Neuronal stem cell (in vitro differentiated cells): ENCODE results near the gene MAB21L4.

Experiments used
- DNase-seq: peaks from one replicate; pipeline ENCODE4 v3.0.0-alpha.2; 2013; ENCODE audit warnings: low spot score
- H2AFZ ChIP-seq: one replicate; pipeline ENCODE4 v1.6.1; 2013; ENCODE audit warnings: mild to moderate bottlenecking, low read length, inconsistent platforms
- H2AK5ac ChIP-seq: 2 replicates; pipeline ENCODE4 v1.6.1; 2013; ENCODE audit warnings: low read depth, mild to moderate bottlenecking, inconsistent platforms, low read length, moderate library complexity, mixed read lengths
- H2BK120ac ChIP-seq: 2 replicates; pipeline ENCODE4 v1.6.1; 2013; ENCODE audit warnings: low read depth, mild to moderate bottlenecking, inconsistent platforms, low read length, moderate library complexity, mixed read lengths
- H2BK12ac ChIP-seq: one replicate; pipeline ENCODE4 v1.6.1; 2013; ENCODE audit warnings: low read length, inconsistent platforms
- H2BK15ac ChIP-seq: 2 replicates; pipeline ENCODE4 v1.6.1; 2013; ENCODE audit warnings: mild to moderate bottlenecking, low read length, inconsistent platforms, mixed read lengths
- H2BK5ac ChIP-seq: one replicate; pipeline ENCODE4 v1.6.1; 2013; ENCODE audit warnings: inconsistent platforms, mild to moderate bottlenecking, low read length, moderate library complexity
- H3K14ac ChIP-seq: one replicate; pipeline ENCODE4 v1.6.1; 2013; ENCODE audit warnings: low read length, inconsistent platforms
- H3K18ac ChIP-seq: 2 replicates; pipeline ENCODE4 v1.6.1; 2013; ENCODE audit warnings: low read length, inconsistent platforms
- H3K23ac ChIP-seq: 2 replicates; pipeline ENCODE4 v1.6.1; 2013; ENCODE audit warnings: low read depth, mild to moderate bottlenecking, mixed read lengths, low read length, inconsistent platforms; ENCODE audit not compliant: poor library complexity
- H3K27ac ChIP-seq: replicated peaks from 3 replicates; pipeline ENCODE4 v1.5.1; 2013; ENCODE audit warnings: low read length, inconsistent platforms
- H3K27me3 ChIP-seq, 3 experiments: 2 replicates each; pipeline ENCODE4 v1.6.1; 2013; ENCODE audit warnings: low read length in 3 of 3, mild to moderate bottlenecking in 2 of 3, inconsistent platforms in 1 of 3, low read depth in 1 of 3, mixed read lengths in 1 of 3, moderate library complexity in 1 of 3; ENCODE audit not compliant: control insufficient read depth in 3 of 3, insufficient read depth in 3 of 3
- H3K36me3 ChIP-seq, 2 donors: replicated peaks in 1 of 2; 2 replicates each; pipeline ENCODE4 v1.6.1; 2013; ENCODE audit warnings: low read length in 2 of 2; ENCODE audit not compliant: control insufficient read depth in 2 of 2, insufficient read depth in 2 of 2
- H3K4ac ChIP-seq: 2 replicates; pipeline ENCODE4 v1.6.1; 2013; ENCODE audit warnings: inconsistent platforms, mild to moderate bottlenecking, low read length, moderate library complexity
- H3K4me1 ChIP-seq, 2 donors: 1 replicate in 1 of 2; 2 replicates in 1 of 2; pipeline ENCODE4 v1.6.1; 2013; ENCODE audit warnings: low read length in 2 of 2, low read depth in 1 of 2; ENCODE audit not compliant: control insufficient read depth in 2 of 2, insufficient read depth in 1 of 2
- H3K4me2 ChIP-seq: one replicate; pipeline ENCODE4 v1.6.1; 2013; ENCODE audit warnings: mild to moderate bottlenecking, low read length, inconsistent platforms; ENCODE audit not compliant: insufficient read depth, poor library complexity, severe bottlenecking
- H3K4me3 ChIP-seq, 2 donors: 2 replicates each; pipeline ENCODE4 v1.5.1; 2013; ENCODE audit warnings: low read length in 2 of 2, mild to moderate bottlenecking in 2 of 2, inconsistent platforms in 1 of 2, moderate library complexity in 1 of 2
- H3K79me1 ChIP-seq: one replicate; pipeline ENCODE4 v1.6.1; 2013; ENCODE audit warnings: low read depth, mild to moderate bottlenecking, inconsistent platforms, low read length, moderate library complexity
- H3K9ac ChIP-seq: one replicate; pipeline ENCODE4 v1.6.1; 2013; ENCODE audit warnings: mild to moderate bottlenecking, low read depth, low read length, inconsistent platforms; ENCODE audit not compliant: poor library complexity
- H3K9me3 ChIP-seq, 2 donors: replicated peaks in 1 of 2; 2 replicates each; pipeline versions ENCODE3 to v1.6.1; 2013; ENCODE audit warnings: low read length in 2 of 2, mild to moderate bottlenecking in 2 of 2, inconsistent platforms in 1 of 2, low read depth in 1 of 2, mixed read lengths in 1 of 2, moderate library complexity in 1 of 2; ENCODE audit not compliant: control insufficient read depth in 2 of 2, insufficient read depth in 1 of 2
- H4K8ac ChIP-seq: one replicate; pipeline ENCODE4 v1.6.1; 2013; ENCODE audit warnings: low read depth, mild to moderate bottlenecking, inconsistent platforms, low read length, moderate library complexity
- H4K91ac ChIP-seq: one replicate; pipeline ENCODE4 v1.6.1; 2013; ENCODE audit warnings: low read length, low read depth, mild to moderate bottlenecking, inconsistent platforms; ENCODE audit not compliant: poor library complexity
- WGBS, 2 donors: extraction: QIAGEN DNeasy Blood & Tissue Kit; methylation state at CpG; one replicate each; pipeline ENCODE4 v1.1.7; 2013; ENCODE audit warnings: missing lambda C conversion rate in 2 of 2, mixed read lengths in 1 of 2; ENCODE audit not compliant: insufficient read length in 2 of 2, insufficient replicate concordance in 1 of 2; ENCODE audit errors: extremely low coverage in 2 of 2; 5-methylcytosine and 5-hydroxymethylcytosine counted together

MAB21L4 gene

GRCh38 chr2:240887631-240888030 is 8.3 kb downstream of the MAB21L4 start:
- Histone ChIP-seq H4K91ac (no peak overlapping the region), H3K18ac (no peak overlapping the region), H2AK5ac (no peak overlapping the region), H2AFZ (no peak overlapping the region), H3K4me1 (no peaks in the 10 kb centered on the region), H3K4me3 (no peak overlapping the region), H3K9me3 (no peaks in the 10 kb centered on the region), H3K27ac (no peak overlapping the region), H2BK12ac (no peak overlapping the region), H2BK5ac (no peak overlapping the region), H3K9ac (no peak overlapping the region), H3K79me1 (no peaks in the 10 kb centered on the region), H3K4me2 (no peak overlapping the region), H3K23ac (no peak overlapping the region), H3K27me3 (peaks cover 0 to 15% (median 0%) of the 10 kb centered on the region in 3 experiments), H2BK15ac (no peak overlapping the region), H3K14ac (no peak overlapping the region), H3K4ac (no peak overlapping the region), H4K8ac (no peak overlapping the region), H3K36me3 (no peaks in the 10 kb centered on the region), H2BK120ac (no peak overlapping the region)
- no CpG with 5 or more reads among the region's 4 CpGs for WGBS, 2 donors
- no peak for DNase-seq

- Histone ChIP-seq H2BK120ac (no peak overlapping the region), H3K9ac (no peak overlapping the region), H2AFZ (no peak overlapping the region), H4K8ac (no peak overlapping the region), H3K9me3 (no peaks in the 10 kb centered on the region), H3K27ac (no peak overlapping the region), H2BK5ac (no peak overlapping the region), H2BK12ac (no peak overlapping the region), H2AK5ac (no peak overlapping the region), H2BK15ac (no peak overlapping the region), H3K23ac (peak overlapping the region; percentile 10), H3K14ac (peak overlapping the region; percentile 67), H3K4me3 (no peak overlapping the region), H3K79me1 (no peaks in the 10 kb centered on the region), H4K91ac (no peak overlapping the region), H3K18ac (no peak overlapping the region), H3K4me2 (no peak overlapping the region), H3K36me3 (no peaks in the 10 kb centered on the region), H3K4ac (no peak overlapping the region), H3K27me3 (peaks cover 0 to 21% (median 0%) of the 10 kb centered on the region in 3 experiments), H3K4me1 (no peaks in the 10 kb centered on the region)
- DNase-seq, result no peak
- WGBS, 2 donors, result no CpG with 5 or more reads among the region's 18 CpGs
Measured at GRCh38 chr2:240886678-240887609, 9.0 kb downstream of the MAB21L4 start.

GRCh38 chr2:240886023-240886565 is 9.9 kb downstream of the MAB21L4 start:
- H2AK5ac ChIP-seq, result no peak overlapping the region
- H3K23ac ChIP-seq, result no peak overlapping the region
- H3K79me1 ChIP-seq, result no peaks in the 10 kb centered on the region
- H2BK15ac ChIP-seq, result no peak overlapping the region
- no peak overlapping the region for H3K18ac ChIP-seq
- no peak overlapping the region for H3K4me3 ChIP-seq
- H2AFZ ChIP-seq, result no peak overlapping the region
- no peak overlapping the region for H3K14ac ChIP-seq
- H3K4ac ChIP-seq, result no peak overlapping the region
- no peaks in the 10 kb centered on the region for H3K36me3 ChIP-seq
- H3K4me1 ChIP-seq, result no peaks in the 10 kb centered on the region
- H3K4me2 ChIP-seq, result no peak overlapping the region
- WGBS, 2 donors, result no CpG with 5 or more reads among the region's 5 CpGs
- H3K9me3 ChIP-seq, result no peaks in the 10 kb centered on the region
- peaks cover 0 to 13% (median 0%) of the 10 kb centered on the region in 3 experiments for H3K27me3 ChIP-seq
- H2BK120ac ChIP-seq, result no peak overlapping the region
- H2BK12ac ChIP-seq, result no peak overlapping the region
- no peak overlapping the region for H3K9ac ChIP-seq
- no peak overlapping the region for H3K27ac ChIP-seq
- H4K91ac ChIP-seq, result no peak overlapping the region
- no peak overlapping the region for H4K8ac ChIP-seq
- no peak overlapping the region for H2BK5ac ChIP-seq
- DNase-seq, result no peak

GRCh38 chr2:240885566-240885965 is 10.4 kb downstream of the MAB21L4 start:
- WGBS, 2 donors, result no CpG with 5 or more reads among the region's 1 CpG
- Histone ChIP-seq H2BK120ac (no peak overlapping the region), H3K4me3 (no peak overlapping the region), H4K8ac (no peak overlapping the region), H3K27me3 (peaks cover 0 to 13% (median 0%) of the 10 kb centered on the region in 3 experiments), H3K9me3 (no peaks in the 10 kb centered on the region), H2BK15ac (no peak overlapping the region), H3K79me1 (no peaks in the 10 kb centered on the region), H3K18ac (no peak overlapping the region), H3K9ac (no peak overlapping the region), H3K36me3 (no peaks in the 10 kb centered on the region), H3K27ac (no peak overlapping the region), H3K4me1 (no peaks in the 10 kb centered on the region), H3K4ac (no peak overlapping the region), H2BK5ac (no peak overlapping the region), H3K14ac (no peak overlapping the region), H3K4me2 (no peak overlapping the region), H2AFZ (no peak overlapping the region), H2BK12ac (no peak overlapping the region), H2AK5ac (no peak overlapping the region), H3K23ac (no peak overlapping the region), H4K91ac (no peak overlapping the region)
- no peak for DNase-seq
